Astrocyte (in vitro differentiated cells and primary cell): ENCODE data around the gene CHST2. TPM values are rescaled to one million over a fixed set of nuclear protein-coding genes. Genes with fewer than 3 reads are reported as not detected.
A peak's percentile ranks its signal among the peaks of the same experiment; 100 is the strongest.

ENCODE experiments used
- DNase-seq: peaks from one replicate; pipeline ENCODE4 v3.0.0-alpha.2; 2010; ENCODE audit warnings: low read depth
- FAIRE-seq: peaks from 2 replicates; lab custom pipeline; 2011; peaks lifted over from hg19 to GRCh38; lab: Jason Lieb, UNC
- H2AFZ ChIP-seq: 2 replicates; pipeline ENCODE4 v1.6.0; 2012; ENCODE audit warnings: low read depth, low read length, inconsistent platforms
- H3K27ac ChIP-seq: 2 replicates; pipeline ENCODE4 v1.5.1; 2011; ENCODE audit warnings: low read depth, low read length, inconsistent platforms
- H3K27me3 ChIP-seq: 2 replicates; pipeline ENCODE4 v1.6.0; 2011; ENCODE audit warnings: low read length, inconsistent platforms; ENCODE audit not compliant: insufficient read depth
- H3K36me3 ChIP-seq: 2 replicates; pipeline ENCODE4 v1.5.1; 2011; ENCODE audit warnings: low read length, inconsistent platforms; ENCODE audit not compliant: insufficient read depth
- H3K4me1 ChIP-seq: 2 replicates; pipeline ENCODE4 v1.5.1; 2011; ENCODE audit warnings: low read length, inconsistent platforms; ENCODE audit not compliant: insufficient read depth
- H3K4me2 ChIP-seq: 2 replicates; pipeline ENCODE4 v1.6.0; 2012; ENCODE audit warnings: low read length, inconsistent platforms
- H3K4me3 ChIP-seq: 2 replicates; pipeline ENCODE4 v1.5.1; 2011; ENCODE audit warnings: low read depth, mild to moderate bottlenecking, low read length, inconsistent platforms; ENCODE audit not compliant: insufficient read depth
- H3K79me2 ChIP-seq: 2 replicates; pipeline ENCODE4 v1.6.0; 2012; ENCODE audit warnings: mild to moderate bottlenecking, low read length, inconsistent platforms; ENCODE audit not compliant: insufficient read depth
- H3K9ac ChIP-seq: 2 replicates; pipeline ENCODE4 v1.6.0; 2012; ENCODE audit warnings: mild to moderate bottlenecking, low read length, inconsistent platforms
- H3K9me3 ChIP-seq: 2 replicates; pipeline ENCODE4 v1.5.1; 2012; ENCODE audit warnings: low read depth, mild to moderate bottlenecking, low read length, inconsistent platforms; ENCODE audit not compliant: insufficient read depth
- H4K20me1 ChIP-seq: 2 replicates; pipeline ENCODE4 v1.6.0; 2012; ENCODE audit warnings: low read length, inconsistent platforms; ENCODE audit not compliant: insufficient read depth
- H3K27ac Mint-ChIP-seq: one replicate; pipeline ENCODE4 v1.8.0; 2021; ENCODE audit warnings: mild to moderate bottlenecking, mixed read lengths; ENCODE audit not compliant: unreplicated experiment
- H3K27me3 Mint-ChIP-seq: one replicate; pipeline ENCODE4 v1.8.0; 2021; ENCODE audit warnings: low read depth, mixed read lengths; ENCODE audit not compliant: unreplicated experiment
- H3K36me3 Mint-ChIP-seq: one replicate; pipeline ENCODE4 v1.8.0; 2021; ENCODE audit warnings: low read depth, mixed read lengths; ENCODE audit not compliant: unreplicated experiment
- H3K4me1 Mint-ChIP-seq: one replicate; pipeline ENCODE4 v1.8.0; 2021; ENCODE audit warnings: low read depth, mixed read lengths; ENCODE audit not compliant: unreplicated experiment
- H3K4me3 Mint-ChIP-seq: one replicate; pipeline ENCODE4 v1.8.0; 2021; ENCODE audit warnings: mild to moderate bottlenecking, moderate library complexity, mixed read lengths; ENCODE audit not compliant: unreplicated experiment
- H3K9me3 Mint-ChIP-seq: one replicate; pipeline ENCODE4 v1.8.0; 2021; ENCODE audit warnings: mild to moderate bottlenecking, mixed read lengths; ENCODE audit not compliant: unreplicated experiment
- EZH2 ChIP-seq: IDR thresholded peaks from 2 replicates; pipeline ENCODE4 v1.6.1; 2012; ENCODE audit warnings: mild to moderate bottlenecking, low read length, inconsistent platforms; ENCODE audit not compliant: insufficient read depth
- total RNA-seq: library from RNA; stranded (reverse); gene quantifications from 2 replicates; pipeline ENCODE4 v1.2.1, GENCODE V29; 2021
- TF ChIP-seq, protein P1 (sequence below): IDR thresholded peaks from 2 replicates; pipeline ENCODE4 v1.5.1; 2011; ENCODE audit warnings: low read depth, mild to moderate bottlenecking, inconsistent platforms, low read length, moderate library complexity; ENCODE audit not compliant: insufficient read depth

Gene CHST2
- total RNA-seq, 1 donor from 2014 or later: 13.4 TPM

- H2AFZ ChIP-seq: no peak overlapping the region
- H3K4me3 Mint-ChIP-seq: no peak overlapping the region
These were observed 19.4 kb downstream of the CHST2 start for GRCh38 chr3:143138953-143139352.

DNA sequence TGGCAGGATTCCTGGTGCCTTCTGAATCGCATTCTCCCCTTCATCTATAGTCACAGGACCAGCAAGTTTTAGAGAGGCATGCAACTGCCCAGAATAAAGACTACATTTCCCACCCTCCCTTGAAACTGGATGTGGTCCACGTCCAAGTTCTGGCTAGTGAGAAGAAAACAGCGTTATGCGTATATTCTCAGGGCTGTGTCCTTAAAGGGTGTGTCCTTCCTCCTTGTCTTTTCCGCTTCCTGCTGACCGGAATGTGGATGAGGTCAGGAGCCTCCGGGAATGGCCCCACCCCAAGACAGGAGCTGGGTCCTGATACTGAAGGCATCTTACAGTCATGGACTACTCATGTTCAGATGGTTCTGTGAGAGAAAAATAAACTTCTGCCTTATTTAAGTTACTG lies 20.2 kb downstream of the CHST2 start:
- H3K9me3 Mint-ChIP-seq: no peaks in the 10 kb centered on the region
- no peaks in the 10 kb centered on the region for H3K27me3 Mint-ChIP-seq
- peaks cover 12% of the 10 kb centered on the region for H3K4me1 Mint-ChIP-seq
- Histone ChIP-seq H3K4me1 (peaks cover 12% of the 10 kb centered on the region), H2AFZ (peak overlapping the region; percentile 49), H3K4me3 (no peak overlapping the region), H3K4me2 (peak overlapping the region; percentile 14), H3K9ac (no peak overlapping the region), H3K79me2 (no peaks in the 10 kb centered on the region), H3K36me3 (no peaks in the 10 kb centered on the region), H3K9me3 (no peaks in the 10 kb centered on the region), H3K27ac (no peak overlapping the region), H4K20me1 (no peaks in the 10 kb centered on the region), H3K27me3 (no peaks in the 10 kb centered on the region)
- no peaks in the 10 kb centered on the region for H3K36me3 Mint-ChIP-seq
- H3K4me3 Mint-ChIP-seq: no peak overlapping the region
- no peak overlapping the region for H3K27ac Mint-ChIP-seq
- DNase-seq (peak; percentile 22), FAIRE-seq (no peak)
- TF ChIP-seq, protein P1, sequence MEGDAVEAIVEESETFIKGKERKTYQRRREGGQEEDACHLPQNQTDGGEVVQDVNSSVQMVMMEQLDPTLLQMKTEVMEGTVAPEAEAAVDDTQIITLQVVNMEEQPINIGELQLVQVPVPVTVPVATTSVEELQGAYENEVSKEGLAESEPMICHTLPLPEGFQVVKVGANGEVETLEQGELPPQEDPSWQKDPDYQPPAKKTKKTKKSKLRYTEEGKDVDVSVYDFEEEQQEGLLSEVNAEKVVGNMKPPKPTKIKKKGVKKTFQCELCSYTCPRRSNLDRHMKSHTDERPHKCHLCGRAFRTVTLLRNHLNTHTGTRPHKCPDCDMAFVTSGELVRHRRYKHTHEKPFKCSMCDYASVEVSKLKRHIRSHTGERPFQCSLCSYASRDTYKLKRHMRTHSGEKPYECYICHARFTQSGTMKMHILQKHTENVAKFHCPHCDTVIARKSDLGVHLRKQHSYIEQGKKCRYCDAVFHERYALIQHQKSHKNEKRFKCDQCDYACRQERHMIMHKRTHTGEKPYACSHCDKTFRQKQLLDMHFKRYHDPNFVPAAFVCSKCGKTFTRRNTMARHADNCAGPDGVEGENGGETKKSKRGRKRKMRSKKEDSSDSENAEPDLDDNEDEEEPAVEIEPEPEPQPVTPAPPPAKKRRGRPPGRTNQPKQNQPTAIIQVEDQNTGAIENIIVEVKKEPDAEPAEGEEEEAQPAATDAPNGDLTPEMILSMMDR: no peak
- no peak for TF ChIP-seq EZH2

More at GRCh38 chr3:143138953-143139352, 19.4 kb downstream of the CHST2 start:
- no peak for FAIRE-seq
- Histone ChIP-seq H3K79me2 (no peaks in the 10 kb centered on the region), H3K27ac (no peak overlapping the region), H3K4me2 (no peak overlapping the region), H4K20me1 (no peaks in the 10 kb centered on the region), H3K4me3 (no peak overlapping the region), H3K36me3 (no peaks in the 10 kb centered on the region), H3K9ac (no peak overlapping the region), H3K4me1 (peaks cover 18% of the 10 kb centered on the region), H3K9me3 (no peaks in the 10 kb centered on the region), H3K27me3 (no peaks in the 10 kb centered on the region)
- Mint-ChIP-seq H3K27ac (no peak overlapping the region), H3K4me1 (peaks cover 17% of the 10 kb centered on the region), H3K9me3 (no peaks in the 10 kb centered on the region), H3K36me3 (no peaks in the 10 kb centered on the region), H3K27me3 (no peaks in the 10 kb centered on the region)
- no peak for DNase-seq
- TF ChIP-seq EZH2: no peak
- TF ChIP-seq, protein P1: no peak

- H3K27me3 Mint-ChIP-seq: no peaks in the 10 kb centered on the region
- H3K36me3 ChIP-seq: no peaks in the 10 kb centered on the region
These were observed 21.0 kb downstream of the CHST2 start for GRCh38 chr3:143140550-143140949.

More at GRCh38 chr3:143140550-143140949, 21.0 kb downstream of the CHST2 start:
- H3K4me1 ChIP-seq: peaks cover 5% of the 10 kb centered on the region
- Mint-ChIP-seq H3K4me3 (no peak overlapping the region), H3K4me1 (peaks cover 5% of the 10 kb centered on the region), H3K27ac (no peak overlapping the region), H3K36me3 (no peaks in the 10 kb centered on the region), H3K9me3 (no peaks in the 10 kb centered on the region)
- H3K79me2 ChIP-seq: no peaks in the 10 kb centered on the region
- H2AFZ ChIP-seq: no peak overlapping the region
- H3K4me3 ChIP-seq: no peak overlapping the region
- no peak for DNase-seq
- no peak overlapping the region for H3K9ac ChIP-seq
- H3K9me3 ChIP-seq: no peaks in the 10 kb centered on the region
- no peak for FAIRE-seq
- TF ChIP-seq, protein P1: no peak
- no peak for TF ChIP-seq EZH2
- no peaks in the 10 kb centered on the region for H4K20me1 ChIP-seq
- H3K27ac ChIP-seq: no peak overlapping the region
- no peak overlapping the region for H3K4me2 ChIP-seq
- H3K27me3 ChIP-seq: no peaks in the 10 kb centered on the region
